ENCODE measurements around the gene CALN1. TPM values are rescaled to one million over a fixed set of nuclear protein-coding genes. Genes with fewer than 3 reads are reported as not detected.

Gene CALN1
- total and polyA plus RNA-seq, 3 donors from 2014 or later, result 4.3 to 6.2 (median 4.4) TPM

DNA sequence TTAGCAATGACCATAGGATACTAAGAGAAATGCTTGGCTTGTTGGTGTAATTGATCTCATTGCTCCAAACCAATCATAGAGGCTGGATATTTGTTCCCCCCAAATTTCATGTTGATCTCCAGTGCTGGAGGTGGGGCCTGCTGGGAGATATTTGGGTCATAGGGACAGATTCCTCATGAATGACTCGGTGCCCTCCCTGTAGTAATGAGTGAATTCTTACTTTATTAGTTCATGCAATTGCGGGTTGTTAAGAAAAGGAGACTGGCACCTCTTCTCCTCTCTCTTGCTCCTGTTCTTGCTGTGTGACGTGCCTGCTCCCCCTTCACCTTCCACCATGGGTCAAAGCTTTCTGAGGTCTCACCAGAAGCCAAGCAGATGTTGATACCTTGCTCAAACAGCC lies 630.1 kb downstream of the CALN1 start:
- Histone ChIP-seq H3K27me3 (no peaks in the 10 kb centered on the region), H3K27ac (no peak overlapping the region), H3K4me1 (no peaks in the 10 kb centered on the region), H3K4me3 (no peak overlapping the region), H3K36me3 (ENCODE audit: low read depth, missing control alignments) (no peaks in the 10 kb centered on the region), H3K9me3 (no peaks in the 10 kb centered on the region)
- DNase-seq, result no peak
- intact Hi-C loops (cut with DNase I; ENCODE audit: low total_unique reads), result no loop called here
- 83 to 85% methylated on average over 3 of the region's 3 CpGs for WGBS, 2 donors
- TF ChIP-seq CTCF (IDR thresholded peaks at IDR 0.05), result no peak
- no peak for TF ChIP-seq POLR2A (IDR thresholded peaks at IDR 0.05)

GRCh38 chr7:71780282-71780681 lies 631.9 kb downstream of the CALN1 start:
- Histone ChIP-seq H3K4me3 (no peak overlapping the region), H3K36me3 (ENCODE audit: low read depth, missing control alignments) (no peaks in the 10 kb centered on the region), H3K27me3 (no peaks in the 10 kb centered on the region), H3K9me3 (no peaks in the 10 kb centered on the region), H3K27ac (no peak overlapping the region), H3K4me1 (no peaks in the 10 kb centered on the region)
- no peak for DNase-seq
- 63 to 64% methylated on average over 7 of the region's 7 CpGs for WGBS, 2 donors
- intact Hi-C loops (cut with DNase I; ENCODE audit: low total_unique reads), result no loop called here
- TF ChIP-seq POLR2A (IDR thresholded peaks at IDR 0.05) (no peak), CTCF (IDR thresholded peaks at IDR 0.05) (no peak)

DNA sequence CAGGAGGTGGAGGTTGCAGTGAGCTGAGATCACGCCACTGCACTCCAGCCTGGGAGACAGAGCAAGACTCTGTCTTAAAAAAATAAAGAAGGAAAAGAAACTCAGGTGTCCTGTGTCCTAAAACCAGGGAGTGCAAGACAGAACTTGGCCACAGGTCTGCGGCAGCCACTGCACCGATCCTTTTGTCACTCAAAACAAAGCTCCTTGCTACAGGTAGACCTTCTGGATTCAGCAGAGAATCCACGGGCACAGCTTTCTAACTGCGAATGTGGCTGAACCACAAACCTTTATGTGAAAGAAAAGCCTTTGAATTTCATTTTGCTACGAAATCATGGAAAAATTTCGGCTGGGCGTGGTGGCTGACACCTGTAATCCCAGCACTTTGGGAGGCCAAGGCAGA lies 634.9 kb downstream of the CALN1 start:
- WGBS, 2 donors, result 91 to 92% methylated on average over 8 of the region's 8 CpGs
- Histone ChIP-seq H3K27ac (no peak overlapping the region), H3K36me3 (ENCODE audit: low read depth, missing control alignments) (no peaks in the 10 kb centered on the region), H3K27me3 (no peaks in the 10 kb centered on the region), H3K4me1 (no peaks in the 10 kb centered on the region), H3K4me3 (no peak overlapping the region), H3K9me3 (no peaks in the 10 kb centered on the region)
- no peak for TF ChIP-seq CTCF (IDR thresholded peaks at IDR 0.05)
- no peak for DNase-seq
- intact Hi-C loops (cut with DNase I; ENCODE audit: low total_unique reads), result no loop called here

DNA sequence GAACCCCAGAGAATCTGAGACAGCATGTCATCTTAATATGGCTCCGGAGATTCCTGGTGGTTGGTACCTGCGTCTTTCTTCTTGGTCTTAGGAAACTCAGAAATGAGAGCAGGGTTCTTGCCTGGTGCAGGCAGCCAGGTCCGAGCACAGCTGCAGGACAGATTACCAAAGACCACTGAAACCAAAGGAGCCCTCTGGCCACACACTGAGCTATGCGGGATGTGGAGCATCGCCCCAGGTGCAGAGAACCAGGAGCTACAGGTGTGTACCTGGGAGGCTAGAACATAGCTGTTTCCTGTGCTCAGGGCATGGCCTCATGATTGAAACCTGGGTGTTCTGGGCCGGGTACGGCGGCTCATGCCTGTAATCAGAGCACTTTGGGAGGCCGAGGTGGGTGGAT lies 635.4 kb downstream of the CALN1 start:
- 93 to 96% methylated on average over 7 to 9 of the region's 9 CpGs for WGBS, 2 donors
- Histone ChIP-seq H3K27ac (no peak overlapping the region), H3K4me3 (no peak overlapping the region), H3K9me3 (no peaks in the 10 kb centered on the region), H3K27me3 (no peaks in the 10 kb centered on the region), H3K36me3 (ENCODE audit: low read depth, missing control alignments) (no peaks in the 10 kb centered on the region), H3K4me1 (no peaks in the 10 kb centered on the region)
- intact Hi-C loops (cut with DNase I; ENCODE audit: low total_unique reads), result no loop called here
- TF ChIP-seq CTCF (IDR thresholded peaks at IDR 0.05) (no peak), POLR2A (IDR thresholded peaks at IDR 0.05) (no peak)
- DNase-seq, result no peak

- no peak for DNase-seq
- H3K27ac ChIP-seq, result no peak overlapping the region
- no peak overlapping the region for H3K4me3 ChIP-seq
- TF ChIP-seq CTCF (IDR thresholded peaks at IDR 0.05), result no peak
- no peak for TF ChIP-seq POLR2A (IDR thresholded peaks at IDR 0.05)
- H3K4me1 ChIP-seq, result no peaks in the 10 kb centered on the region
- no peaks in the 10 kb centered on the region for H3K27me3 ChIP-seq
- intact Hi-C loops (cut with DNase I; ENCODE audit: low total_unique reads), result no loop called here
- no peaks in the 10 kb centered on the region for H3K36me3 ChIP-seq (ENCODE audit: low read depth, missing control alignments)
- 79 to 81% methylated on average over 5 of the region's 5 CpGs for whole genome bisulfite sequencing, 2 donors
- no peaks in the 10 kb centered on the region for H3K9me3 ChIP-seq
These were observed 636.5 kb downstream of the CALN1 start for GRCh38 chr7:71775648-71776047.
